ENCODE data around the gene IL21.

- no peak for TF ChIP-seq CTCF (IDR thresholded peaks at IDR 0.05)
- TF ChIP-seq POLR2A (IDR thresholded peaks at IDR 0.05): no peak
These were observed 43.1 kb upstream of the IL21 start for GRCh38 chr4:122663814-122664610.

Measured in right lobe of liver (tissue), 4 donors.